H1 (cell line): ENCODE data around the gene RRP9. TPM values are rescaled to one million over a fixed set of nuclear protein-coding genes. Genes with fewer than 3 reads are reported as not detected.

Experiments
- CTCF ChIA-PET: fragments of 300-600 bp; sonication (Branson Sonifier 250); formaldehyde crosslinking; loops from one replicate; lab custom pipeline; 2021; ENCODE audit not compliant: partially characterized antibody; lab: Charles Lee
- POLR2A ChIA-PET: fragments of 300-600 bp; sonication (Branson Sonifier 250); formaldehyde crosslinking; loops from one replicate; lab custom pipeline; 2021; ENCODE audit warnings: inconsistent platforms; ENCODE audit not compliant: partially characterized antibody; lab: Charles Lee
- DNase-seq, 2 experiments: peaks; one replicate each; pipeline versions ENCODE4 v3.0.0 to v3.0.0-alpha.2; 2010 to 2022; ENCODE audit warnings: low spot score in 2 of 2, low read depth in 1 of 2, mixed read lengths in 1 of 2
- FAIRE-seq: peaks from 2 replicates; lab custom pipeline; 2011; peaks lifted over from hg19 to GRCh38; lab: Jason Lieb, UNC
- H2AFZ ChIP-seq: 2 replicates; pipeline ENCODE4 v1.8.1; 2012; ENCODE audit warnings: low read length, inconsistent platforms
- H2AK5ac ChIP-seq: 2 replicates; pipeline ENCODE4 v1.6.1; 2013; ENCODE audit warnings: low read depth, low read length
- H2BK120ac ChIP-seq: replicated peaks from 2 replicates; pipeline ENCODE3; 2013; ENCODE audit warnings: low read depth, low read length, inconsistent platforms
- H2BK12ac ChIP-seq: 2 replicates; pipeline ENCODE4 v1.6.1; 2013; ENCODE audit warnings: low read depth, low read length
- H2BK15ac ChIP-seq: 2 replicates; pipeline ENCODE4 v1.6.1; 2013; ENCODE audit warnings: low read length
- H2BK20ac ChIP-seq: 2 replicates; pipeline ENCODE4 v1.6.1; 2013; ENCODE audit warnings: low read length
- H2BK5ac ChIP-seq: 2 replicates; pipeline ENCODE4 v1.6.1; 2013; ENCODE audit warnings: low read depth, low read length
- H3K14ac ChIP-seq: 2 replicates; pipeline ENCODE4 v1.6.1; 2013; ENCODE audit warnings: inconsistent platforms; ENCODE audit not compliant: insufficient read length
- H3K18ac ChIP-seq: 2 replicates; pipeline ENCODE4 v1.6.1; 2013; ENCODE audit warnings: low read length; ENCODE audit errors: extremely low read depth
- H3K23ac ChIP-seq: 2 replicates; pipeline ENCODE4 v1.6.1; 2013; ENCODE audit warnings: inconsistent platforms; ENCODE audit not compliant: insufficient read length
- H3K23me2 ChIP-seq: 2 replicates; pipeline ENCODE4 v1.6.1; 2013; ENCODE audit warnings: low read depth, low read length
- H3K27ac ChIP-seq: 2 replicates; pipeline ENCODE4 v1.6.1; 2011; ENCODE audit warnings: low read depth, low read length, inconsistent platforms
- H3K27me3 ChIP-seq, 4 experiments: replicated peaks in 1 of 4; 1 replicate in 1 of 4; 2 replicates in 3 of 4; pipeline versions ENCODE4 v1.6.1 to v1.8.1; 2011 to 2013; ENCODE audit warnings: low read length in 3 of 4, mild to moderate bottlenecking in 3 of 4, inconsistent platforms in 2 of 4, mixed read lengths in 2 of 4, moderate library complexity in 1 of 4; ENCODE audit not compliant: control insufficient read depth in 3 of 4, insufficient read depth in 3 of 4; ENCODE audit errors: extremely low read depth in 1 of 4
- H3K36me3 ChIP-seq, 4 experiments: 2 replicates each; pipeline versions ENCODE4 v1.6.1 to v1.8.1; 2011 to 2013; ENCODE audit warnings: mild to moderate bottlenecking in 4 of 4, low read length in 3 of 4, moderate library complexity in 2 of 4, control low read depth in 1 of 4, inconsistent platforms in 1 of 4; ENCODE audit not compliant: insufficient read depth in 4 of 4, control insufficient read depth in 2 of 4
- H3K4ac ChIP-seq: replicated peaks from 2 replicates; pipeline ENCODE3; 2013; ENCODE audit warnings: low read length, low read depth, mixed read lengths, inconsistent platforms; ENCODE audit not compliant: insufficient read length
- H3K4me1 ChIP-seq, 4 experiments: replicated peaks in 1 of 4; 1 replicate in 1 of 4; 2 replicates in 3 of 4; pipeline versions ENCODE4 v1.6.1 to v1.8.1; 2011 to 2013; ENCODE audit warnings: low read length in 3 of 4, inconsistent platforms in 2 of 4, mixed read lengths in 1 of 4; ENCODE audit not compliant: insufficient read depth in 4 of 4, control insufficient read depth in 3 of 4
- H3K4me2 ChIP-seq, 2 experiments: 2 replicates each; pipeline versions ENCODE4 v1.6.1 to v1.8.1; 2011 to 2013; ENCODE audit warnings: low read depth in 2 of 2, low read length in 2 of 2, control low read depth in 1 of 2, inconsistent platforms in 1 of 2, mild to moderate bottlenecking in 1 of 2; ENCODE audit not compliant: insufficient read depth in 1 of 2
- H3K4me3 ChIP-seq, 4 experiments: fragments of 200-600, 300-600 bp in 1 of 4; sonication (generic), shearing (Covaris generic), sonication (Bioruptor Twin) in 1 of 4; 2 replicates each; pipeline versions ENCODE4 v1.5.1 to v1.8.1; 2011 to 2016; ENCODE audit warnings: low read length in 4 of 4, low read depth in 3 of 4, control low read depth in 2 of 4, inconsistent platforms in 2 of 4, mild to moderate bottlenecking in 2 of 4, mixed read lengths in 1 of 4, moderate library complexity in 1 of 4; ENCODE audit not compliant: insufficient read depth in 2 of 4; ENCODE audit errors: extremely low read depth in 1 of 4
- H3K56ac ChIP-seq: replicated peaks from 2 replicates; pipeline ENCODE3; 2013; ENCODE audit warnings: low read depth, mild to moderate bottlenecking, mixed read lengths, low read length, inconsistent platforms; ENCODE audit not compliant: insufficient read length
- H3K79me1 ChIP-seq: 2 replicates; pipeline ENCODE4 v1.6.1; 2013; ENCODE audit warnings: low read depth, low read length, control low read depth
- H3K79me2 ChIP-seq, 2 experiments: 2 replicates each; pipeline versions ENCODE4 v1.6.1 to v1.8.1; 2012 to 2013; ENCODE audit warnings: low read length in 2 of 2, mild to moderate bottlenecking in 2 of 2, inconsistent platforms in 1 of 2; ENCODE audit not compliant: insufficient read depth in 2 of 2, control insufficient read depth in 1 of 2
- H3K9ac ChIP-seq, 4 experiments: replicated peaks in 1 of 4; 1 replicate in 1 of 4; 2 replicates in 3 of 4; pipeline versions ENCODE4 v1.6.1 to v1.8.1; 2011 to 2013; ENCODE audit warnings: low read depth in 3 of 4, low read length in 3 of 4, control low read depth in 2 of 4, mild to moderate bottlenecking in 2 of 4, moderate library complexity in 2 of 4, inconsistent platforms in 1 of 4; ENCODE audit errors: extremely low read depth in 1 of 4
- H3K9me3 ChIP-seq, 2 experiments: 2 replicates each; pipeline versions ENCODE4 v1.6.1 to v1.8.1; 2012 to 2013; ENCODE audit warnings: mild to moderate bottlenecking in 2 of 2, moderate library complexity in 2 of 2, control low read depth in 1 of 2, inconsistent platforms in 1 of 2, low read depth in 1 of 2, low read length in 1 of 2, mixed read lengths in 1 of 2; ENCODE audit not compliant: insufficient read depth in 2 of 2
- H4K20me1 ChIP-seq, 2 experiments: replicated peaks in 1 of 2; 2 replicates each; pipeline versions ENCODE3 to v1.8.1; 2011 to 2013; ENCODE audit warnings: inconsistent platforms in 2 of 2, low read length in 2 of 2, mild to moderate bottlenecking in 1 of 2; ENCODE audit not compliant: insufficient read depth in 2 of 2, control insufficient read depth in 1 of 2
- H4K5ac ChIP-seq: 2 replicates; pipeline ENCODE4 v1.6.1; 2013; ENCODE audit warnings: low read length, low read depth, mixed read lengths, inconsistent platforms; ENCODE audit not compliant: insufficient read length
- H4K8ac ChIP-seq: 2 replicates; pipeline ENCODE4 v1.8.0; 2013; ENCODE audit warnings: mild to moderate bottlenecking, moderate library complexity, low read length, inconsistent platforms; ENCODE audit not compliant: insufficient read depth; ENCODE audit errors: extremely low read depth
- H4K91ac ChIP-seq: replicated peaks from 2 replicates; pipeline ENCODE3; 2013; ENCODE audit warnings: low read length, mixed read lengths, inconsistent platforms; ENCODE audit not compliant: insufficient read length
- CTBP2 ChIP-seq: IDR thresholded peaks from 2 replicates; pipeline ENCODE4 v1.7.0; 2011; ENCODE audit warnings: borderline replicate concordance, mild to moderate bottlenecking, moderate library complexity, mixed read lengths, low read length; ENCODE audit not compliant: insufficient read depth, insufficient read length
- EP300 ChIP-seq, 2 experiments: IDR thresholded peaks; 1 replicate in 1 of 2; 2 replicates in 1 of 2; pipeline ENCODE4 v1.6.1; 2011 to 2012; ENCODE audit warnings: low read depth in 2 of 2, low read length in 2 of 2, mild to moderate bottlenecking in 2 of 2, borderline replicate concordance in 1 of 2, inconsistent platforms in 1 of 2, moderate library complexity in 1 of 2
- GABPA ChIP-seq: IDR thresholded peaks from 2 replicates; pipeline ENCODE4 v1.6.1; 2011; ENCODE audit warnings: mild to moderate bottlenecking, low read length, moderate library complexity, borderline replicate concordance; ENCODE audit not compliant: insufficient read depth
- GTF2F1 ChIP-seq: IDR thresholded peaks from 2 replicates; pipeline ENCODE4 v1.6.1; 2012; ENCODE audit warnings: low read depth, low read length, improper control_type of control experiment, borderline replicate concordance
- POLR2AphosphoS5 ChIP-seq: IDR thresholded peaks from 2 replicates; pipeline ENCODE4 v1.6.1; 2011; ENCODE audit warnings: low read depth, low read length
- SP1 ChIP-seq: IDR thresholded peaks from 2 replicates; pipeline ENCODE4 v1.6.1; 2011; ENCODE audit warnings: low read depth, low read length
- SRF ChIP-seq: IDR thresholded peaks from 2 replicates; pipeline ENCODE4 v1.6.1; 2011; ENCODE audit warnings: mild to moderate bottlenecking, low read depth, low read length, moderate library complexity
- TAF1 ChIP-seq: IDR thresholded peaks from 2 replicates; pipeline ENCODE4 v1.6.1; 2011; ENCODE audit warnings: mild to moderate bottlenecking, low read depth, low read length
- WGBS, 2 experiments: shearing (Covaris generic) in 1 of 2; methylation state at CpG; one replicate each; pipeline versions ENCODE4 v1.1.6 to v1.1.7; 2013 to 2015; ENCODE audit warnings: low lambda C conversion rate in 2 of 2, mixed read lengths in 2 of 2, inconsistent platforms in 1 of 2, low coverage in 1 of 2, missing lambda C conversion rate in 1 of 2; ENCODE audit not compliant: insufficient replicate concordance in 2 of 2, insufficient coverage in 1 of 2, insufficient read length in 1 of 2; ENCODE audit errors: extremely low coverage in 1 of 2, missing lambda C conversion rate in 1 of 2; 5-methylcytosine and 5-hydroxymethylcytosine counted together
- polyA plus RNA-seq, 7 experiments: library from polyadenylated mRNA; depleted of rRNA in 3 of 7; stranded (reverse) in 5 of 7; unstranded in 2 of 7; fragments of >200 nt in 5 of 7; fragments of 200-250 nt in 2 of 7; gene quantifications; 1 replicate in 5 of 7; 2 replicates in 1 of 7; 4 replicates in 1 of 7; pipeline versions ENCODE4 v1.2.1 to v1.2.3, GENCODE V29; 2011 to 2013; ENCODE audit warnings: missing spikeins in 2 of 7, mixed read lengths in 2 of 7
- total RNA-seq: library from RNA; stranded (reverse); fragmentation: NEBNext Ultra II Directional; extraction: Animal tissue kit (Norgen Biotek cat#: 25700); gene quantifications from 2 replicates; pipeline ENCODE4 v1.2.1, GENCODE V29; 2021
- TF ChIP-seq, protein P1 (sequence below): IDR thresholded peaks from 2 replicates; pipeline ENCODE4 v1.6.1; 2012; ENCODE audit warnings: inconsistent platforms

RRP9 gene
- total and polyA plus RNA-seq, 2 of the 8 experiments (the other 6 are each of a cell fraction or from before 2014, with no cell fraction given): 55.6 to 68.9 TPM

DNA sequence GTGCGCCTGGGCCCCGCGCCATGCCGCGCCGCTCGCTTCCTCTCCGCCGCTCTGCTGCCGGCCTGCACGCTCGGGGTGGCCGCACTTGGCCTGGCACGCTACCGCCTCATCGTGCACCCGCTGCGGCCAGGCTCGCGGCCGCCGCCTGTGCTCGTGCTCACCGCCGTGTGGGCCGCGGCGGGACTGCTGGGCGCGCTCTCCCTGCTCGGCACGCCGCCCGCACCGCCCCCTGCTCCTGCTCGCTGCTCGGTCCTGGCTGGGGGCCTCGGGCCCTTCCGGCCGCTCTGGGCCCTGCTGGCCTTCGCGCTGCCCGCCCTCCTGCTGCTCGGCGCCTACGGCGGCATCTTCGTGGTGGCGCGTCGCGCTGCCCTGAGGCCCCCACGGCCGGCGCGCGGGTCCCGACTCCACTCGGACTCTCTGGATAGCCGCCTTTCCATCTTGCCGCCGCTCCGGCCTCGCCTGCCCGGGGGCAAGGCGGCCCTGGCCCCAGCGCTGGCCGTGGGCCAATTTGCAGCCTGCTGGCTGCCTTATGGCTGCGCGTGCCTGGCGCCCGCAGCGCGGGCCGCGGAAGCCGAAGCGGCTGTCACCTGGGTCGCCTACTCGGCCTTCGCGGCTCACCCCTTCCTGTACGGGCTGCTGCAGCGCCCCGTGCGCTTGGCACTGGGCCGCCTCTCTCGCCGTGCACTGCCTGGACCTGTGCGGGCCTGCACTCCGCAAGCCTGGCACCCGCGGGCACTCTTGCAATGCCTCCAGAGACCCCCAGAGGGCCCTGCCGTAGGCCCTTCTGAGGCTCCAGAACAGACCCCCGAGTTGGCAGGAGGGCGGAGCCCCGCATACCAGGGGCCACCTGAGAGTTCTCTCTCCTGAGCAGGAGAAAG is 14.4 kb upstream of the RRP9 start:
- Histone ChIP-seq H2BK120ac (no peak overlapping the region), H3K9ac (peak overlapping the region in 2 of 4 experiments; percentile 9 to 14; a peak in 2 of 7 replicates), H3K27ac (no peak overlapping the region), H2AK5ac (no peak overlapping the region), H3K79me2 (no peaks in the 10 kb centered on the region), H3K23ac (no peak overlapping the region), H3K4me2 (peak overlapping the region; percentile 59 to 88), H3K18ac (peak overlapping the region; percentile 71), H4K91ac (peak overlapping the region; percentile 26), H4K8ac (peak overlapping the region; percentile 91), H3K23me2 (peaks cover 8% of the 10 kb centered on the region; the same call in 1 of the 2 replicates), H3K9me3 (no peaks in the 10 kb centered on the region), H3K4me1 (peaks cover 0 to 15% (median 7%) of the 10 kb centered on the region in 4 experiments; a peak in 6 of 7 replicates), H2BK12ac (peak overlapping the region; percentile 86; the same call in 1 of the 2 replicates), H3K4ac (peak overlapping the region; percentile 34), H4K20me1 (peaks cover 0 to 2% of the 10 kb centered on the region in 2 experiments), H3K79me1 (no peaks in the 10 kb centered on the region), H3K36me3 (no peaks in the 10 kb centered on the region), H3K4me3 (peak overlapping the region; percentile 13 to 66 (median 48); a peak in 7 of 8 replicates), H3K14ac (no peak overlapping the region), H2AFZ (peak overlapping the region; percentile 92; the same call in 1 of the 2 replicates), H3K56ac (no peak overlapping the region), H2BK5ac (no peak overlapping the region), H4K5ac (no peak overlapping the region), H3K27me3 (peaks cover 15 to 43% (median 35%) of the 10 kb centered on the region in 4 experiments), H2BK15ac (no peak overlapping the region), H2BK20ac (no peak overlapping the region)
- FAIRE-seq: no peak
- WGBS, 2 experiments: 4% methylated on average over 73 of the region's 97 CpGs; no CpG with 5 or more reads in 1 of the 2 experiments
- CTCF ChIA-PET: interaction anchor here (0.9 to 6.2 kb wide), 10 partner anchors 10 to 35 kb away, joined by 3 to 64 read pairs (median 10); partner anchors contain the start of genes ABHD14A, ABHD14B, ACY1 and PARP3
- POLR2A ChIA-PET: interaction anchor here (1.1 to 29.3 kb wide), 7 partner anchors 10 to 37 kb away, joined by 3 to 923 read pairs (median 61); partner anchors contain the start of genes ABHD14A, ABHD14B, ACY1 and PARP3
- peak in 1 of 2 experiments; percentile 89 for DNase-seq
- TF ChIP-seq TAF1: 0 out of 2 replicates have a peak, but pooled peaks have one; percentile 34
- TF ChIP-seq EP300 (IDR thresholded peaks at IDR 0.05; ENCODE audit: borderline replicate concordance in 1 of 2, low read depth in 2 of 2, low read length in 2 of 2): 0 out of 3 replicates have a peak, but pooled peaks of 1 of the 2 experiments have one; percentile 18
- TF ChIP-seq, protein P1, sequence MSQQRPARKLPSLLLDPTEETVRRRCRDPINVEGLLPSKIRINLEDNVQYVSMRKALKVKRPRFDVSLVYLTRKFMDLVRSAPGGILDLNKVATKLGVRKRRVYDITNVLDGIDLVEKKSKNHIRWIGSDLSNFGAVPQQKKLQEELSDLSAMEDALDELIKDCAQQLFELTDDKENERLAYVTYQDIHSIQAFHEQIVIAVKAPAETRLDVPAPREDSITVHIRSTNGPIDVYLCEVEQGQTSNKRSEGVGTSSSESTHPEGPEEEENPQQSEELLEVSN: peak; percentile 67
- TF ChIP-seq SRF: no peak
- TF ChIP-seq SP1: no peak
- no peak for TF ChIP-seq GTF2F1
- TF ChIP-seq CTBP2: peak; percentile 61
- TF ChIP-seq POLR2AphosphoS5: 0 out of 2 replicates have a peak, but pooled peaks have one; percentile 30
- no peak; the same call in 1 of the 2 replicates for TF ChIP-seq GABPA
